Liver (tissue), 9 donors: ENCODE results near the gene KCTD2. TPM values are rescaled to one million over a fixed set of nuclear protein-coding genes. Genes with fewer than 3 reads are reported as not detected.

Experiments
- DNase-seq: peaks from one replicate; pipeline ENCODE4 v3.0.0-alpha.2; 2017; ENCODE audit warnings: low spot score
- H3K27ac ChIP-seq, 2 donors: one replicate each; pipeline ENCODE4 v1.7.0; 2013; ENCODE audit warnings: inconsistent platforms in 2 of 2, low read length in 2 of 2, control low read depth in 1 of 2, low read depth in 1 of 2, mild to moderate bottlenecking in 1 of 2
- H3K27me3 ChIP-seq, 4 donors: one replicate each; pipeline versions ENCODE4 v1.6.1 to v1.7.0; 2013; ENCODE audit warnings: low read length in 3 of 4, inconsistent platforms in 1 of 4, mild to moderate bottlenecking in 1 of 4, moderate library complexity in 1 of 4; ENCODE audit not compliant: control insufficient read depth in 4 of 4, insufficient read depth in 4 of 4
- H3K36me3 ChIP-seq, 4 donors: one replicate each; pipeline versions ENCODE4 v1.6.1 to v1.7.0; 2013; ENCODE audit warnings: low read length in 3 of 4, mild to moderate bottlenecking in 3 of 4, low read depth in 1 of 4, moderate library complexity in 1 of 4; ENCODE audit not compliant: control insufficient read depth in 4 of 4, insufficient read depth in 3 of 4
- H3K4me1 ChIP-seq, 4 donors: one replicate each; pipeline versions ENCODE4 v1.6.1 to v1.7.0; 2013; ENCODE audit warnings: low read length in 3 of 4, mild to moderate bottlenecking in 3 of 4, moderate library complexity in 1 of 4; ENCODE audit not compliant: control insufficient read depth in 4 of 4, insufficient read depth in 4 of 4
- H3K4me3 ChIP-seq, 3 donors: one replicate each; pipeline versions ENCODE4 v1.6.1 to v1.7.0; 2013; ENCODE audit warnings: low read length in 3 of 3, control low read depth in 1 of 3, low read depth in 1 of 3, mild to moderate bottlenecking in 1 of 3
- H3K9ac ChIP-seq, 2 donors: one replicate each; pipeline ENCODE4 v1.7.0; 2013; ENCODE audit warnings: low read length in 2 of 2, mild to moderate bottlenecking in 2 of 2, moderate library complexity in 2 of 2, control low read depth in 1 of 2, low read depth in 1 of 2
- H3K9me3 ChIP-seq, 4 donors: one replicate each; pipeline versions ENCODE4 v1.6.1 to v1.7.0; 2013; ENCODE audit warnings: low read length in 3 of 4; ENCODE audit not compliant: control insufficient read depth in 4 of 4
- FOXA1 ChIP-seq: IDR thresholded peaks from 2 replicates; pipeline ENCODE4 v1.6.1; 2016; ENCODE audit warnings: antibody characterized with exemption
- GABPA ChIP-seq, 2 donors: IDR thresholded peaks in 1 of 2; conservative IDR thresholded peaks in 1 of 2; 2 replicates each; pipeline ENCODE4 v1.6.1; 2016; ENCODE audit warnings: antibody characterized with exemption in 2 of 2, mild to moderate bottlenecking in 1 of 2, moderate library complexity in 1 of 2
- HNF4A ChIP-seq, 2 donors: conservative IDR thresholded peaks; 2 replicates each; pipeline ENCODE4 v1.6.1; 2016; ENCODE audit warnings: antibody characterized with exemption in 2 of 2, mild to moderate bottlenecking in 2 of 2
- JUND ChIP-seq, 2 donors: IDR thresholded peaks; 2 replicates each; pipeline ENCODE4 v1.6.1; 2016; ENCODE audit warnings: antibody characterized with exemption in 2 of 2
- RAD21 ChIP-seq, 2 donors: IDR thresholded peaks; 2 replicates each; pipeline ENCODE4 v1.6.1; 2016; ENCODE audit warnings: antibody characterized with exemption in 2 of 2, mild to moderate bottlenecking in 2 of 2
- REST ChIP-seq: IDR thresholded peaks from 2 replicates; pipeline ENCODE4 v1.6.1; 2016; ENCODE audit warnings: antibody characterized with exemption, mild to moderate bottlenecking
- SP1 ChIP-seq: IDR thresholded peaks from 2 replicates; pipeline ENCODE4 v1.6.1; 2018; ENCODE audit warnings: antibody characterized with exemption, mild to moderate bottlenecking
- YY1 ChIP-seq: IDR thresholded peaks from 2 replicates; pipeline ENCODE4 v1.6.1; 2016; ENCODE audit warnings: antibody characterized with exemption, mild to moderate bottlenecking
- WGBS: extraction: QIAGEN DNeasy Blood & Tissue Kit; methylation state at CpG from one replicate; pipeline ENCODE4 v1.1.7; 2013; 5-methylcytosine and 5-hydroxymethylcytosine counted together
- polyA plus RNA-seq, 2 donors: library from polyadenylated mRNA; stranded (reverse) in 1 of 2; unstranded in 1 of 2; fragments of 200-250 nt in 1 of 2; fragments of >200 nt in 1 of 2; fragmentation: Nextera tagmentation in 1 of 2; extraction: Ambion mirVana in 1 of 2; gene quantifications; one replicate each; pipeline versions ENCODE4 v1.2.1 to v1.2.3, GENCODE V29; 2013 to 2015
- total RNA-seq, 2 donors: library from RNA; depleted of rRNA; stranded (reverse); fragments of >200 nt; gene quantifications; one replicate each; pipeline ENCODE4 v1.2.3, GENCODE V29; 2014
- TF ChIP-seq, protein P1 (sequence below): IDR thresholded peaks from 2 replicates; pipeline ENCODE4 v1.6.1; 2016; ENCODE audit warnings: antibody characterized with exemption
- donor health status: healthy.
- donor health status: healthy.
- donor health status: healthy.
- donor health status: healthy.
- donor health status: healthy.

KCTD2 gene
- total and polyA plus RNA-seq, 4 donors = 2.4 to 8.2 (median 6.4) TPM

DNA sequence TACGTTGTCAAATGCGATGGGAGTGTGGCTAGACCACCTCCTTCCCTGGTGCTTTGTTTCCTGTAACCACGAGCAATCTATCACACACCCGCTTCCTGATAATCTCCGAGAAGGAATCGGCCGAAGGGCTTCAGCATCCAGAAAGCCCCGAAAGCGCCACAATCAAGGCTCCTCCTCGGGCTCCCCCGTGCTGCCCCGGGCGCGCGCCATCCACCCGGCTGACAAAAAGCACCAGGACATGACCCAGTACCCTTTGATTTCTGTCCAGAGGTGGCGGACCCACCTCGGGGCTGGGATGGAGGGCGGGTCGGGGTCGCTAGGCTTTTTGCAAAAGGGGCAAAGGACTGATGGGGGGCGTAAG, 62.0 kb downstream of the KCTD2 start:
- Histone ChIP-seq H3K9me3 (no peaks in the 10 kb centered on the region), H3K27ac (no peak overlapping the region), H3K9ac (peak overlapping the region in 1 of 2 donors; percentile 80), H3K4me3 (peak overlapping the region in 2 of 3 donors; percentile 72 to 84), H3K4me1 (peaks cover 5 to 25% (median 19%) of the 10 kb centered on the region in 4 donors), H3K27me3 (no peaks in the 10 kb centered on the region), H3K36me3 (no peaks in the 10 kb centered on the region)
- DNase-seq = no peak
- 32% methylated on average over 22 of the region's 22 CpGs for WGBS
- no peak for TF ChIP-seq HNF4A (conservative IDR thresholded peaks at IDR 0.05)
- TF ChIP-seq, protein P1, sequence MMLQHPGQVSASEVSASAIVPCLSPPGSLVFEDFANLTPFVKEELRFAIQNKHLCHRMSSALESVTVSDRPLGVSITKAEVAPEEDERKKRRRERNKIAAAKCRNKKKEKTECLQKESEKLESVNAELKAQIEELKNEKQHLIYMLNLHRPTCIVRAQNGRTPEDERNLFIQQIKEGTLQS = no peak
- no peak for TF ChIP-seq REST

GRCh38 chr17:75109407-75110233, 62.6 kb downstream of the KCTD2 start, which contains the start of gene ARMC7:
ARMC7 (plus strand) TSS chr17:75109969; CDS start chr17:75110289, 320 bp downstream.
- H3K4me1 ChIP-seq = peaks cover 5 to 30% (median 22%) of the 10 kb centered on the region in 4 donors
- H3K4me3 ChIP-seq = peak within 1 kb of the TSS; percentile 72 to 87 (median 84)
- TF ChIP-seq RAD21 (IDR thresholded peaks at IDR 0.05) = peak; percentile 28 to 62
- peak; percentile 28 for TF ChIP-seq SP1
- peak; percentile 23 for TF ChIP-seq YY1
- TF ChIP-seq REST = peak; percentile 42
- TF ChIP-seq GABPA (IDR thresholded peaks at IDR 0.05 in 1 of 2, conservative IDR thresholded peaks at IDR 0.05 in 1 of 2) = peak; percentile 53 to 80
- TF ChIP-seq JUND (IDR thresholded peaks at IDR 0.05) = no peak
- no peak for TF ChIP-seq FOXA1
- H3K9ac ChIP-seq = peak within 1 kb of the TSS; percentile 53 to 80
- under 1% methylated on average over 68 of the region's 68 CpGs for WGBS
- no peaks in the 10 kb centered on the region for H3K9me3 ChIP-seq
- no peaks in the 10 kb centered on the region for H3K27me3 ChIP-seq
- peak within 1 kb of the TSS in 1 of 2 donors; percentile 5 for H3K27ac ChIP-seq
- no peaks in the 10 kb centered on the region for H3K36me3 ChIP-seq
- DNase-seq = peak; percentile 90
